Limb (tissue), 2 donors: ENCODE measurements around the gene BAIAP2.

Experiments used
- DNase-seq, 2 donors: peaks; one replicate each; pipeline ENCODE4 v3.0.0-alpha.2; 2016; ENCODE audit errors: extremely low spot score in 2 of 2

Gene BAIAP2

DNA sequence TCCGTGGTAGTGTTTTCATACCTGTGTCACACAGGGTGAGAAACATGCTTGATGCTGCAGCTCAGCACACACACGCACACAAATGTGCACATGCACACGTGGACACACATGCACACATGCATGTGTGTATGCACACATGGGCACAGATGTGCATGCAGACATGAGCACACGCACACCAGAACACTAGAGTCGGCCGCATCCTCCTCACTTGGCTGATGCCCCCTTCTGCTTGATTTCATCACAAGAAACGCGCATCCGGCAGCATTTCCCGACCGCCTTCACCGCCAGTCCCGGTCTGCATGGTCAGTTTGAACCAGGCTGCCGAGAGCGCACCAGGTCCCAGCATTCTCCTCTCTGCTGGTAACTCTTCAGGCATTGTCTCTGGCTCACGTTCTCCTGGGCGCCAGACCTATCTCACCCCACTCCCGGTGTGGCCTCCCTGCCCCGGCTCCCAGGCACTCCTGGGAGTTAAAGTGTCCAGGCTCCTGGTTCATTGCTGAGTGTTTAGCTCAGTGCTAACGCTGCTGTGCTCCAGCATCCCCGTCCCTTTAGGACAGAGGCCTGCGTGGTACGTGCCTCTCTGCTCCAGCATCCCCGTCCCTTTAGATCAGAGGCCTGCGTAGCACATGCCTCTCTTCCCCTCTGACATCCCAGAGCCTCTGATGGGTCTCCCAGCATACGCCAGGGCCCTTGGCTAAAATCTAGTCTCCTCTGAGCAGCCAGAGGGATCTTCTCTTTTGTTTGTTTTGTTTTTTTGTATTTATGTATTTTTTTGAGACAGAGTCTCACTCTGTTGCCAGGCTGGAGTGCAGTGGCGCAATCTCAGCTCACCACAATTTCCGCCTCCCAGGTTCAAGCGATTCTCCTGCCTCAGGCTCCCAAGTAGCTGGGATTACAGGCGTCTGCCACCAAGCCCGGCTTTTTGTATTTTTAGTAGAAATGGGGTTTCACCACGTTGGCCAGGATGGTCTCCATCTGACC lies 16.0 kb downstream of the BAIAP2 start:
- no peak for DNase-seq

GRCh38 chr17:81052199-81052997 lies 17.4 kb downstream of the BAIAP2 start:
- no peak for DNase-seq

GRCh38 chr17:81053041-81053970 lies 18.4 kb downstream of the BAIAP2 start:
- no peak for DNase-seq

GRCh38 chr17:81054308-81054707 lies 19.4 kb downstream of the BAIAP2 start:
- no peak for DNase-seq

- DNase-seq, result no peak
These were observed 20.0 kb downstream of the BAIAP2 start for GRCh38 chr17:81054881-81055370.

GRCh38 chr17:81056312-81056711 lies 21.4 kb downstream of the BAIAP2 start:
- DNase-seq, result no peak

DNA sequence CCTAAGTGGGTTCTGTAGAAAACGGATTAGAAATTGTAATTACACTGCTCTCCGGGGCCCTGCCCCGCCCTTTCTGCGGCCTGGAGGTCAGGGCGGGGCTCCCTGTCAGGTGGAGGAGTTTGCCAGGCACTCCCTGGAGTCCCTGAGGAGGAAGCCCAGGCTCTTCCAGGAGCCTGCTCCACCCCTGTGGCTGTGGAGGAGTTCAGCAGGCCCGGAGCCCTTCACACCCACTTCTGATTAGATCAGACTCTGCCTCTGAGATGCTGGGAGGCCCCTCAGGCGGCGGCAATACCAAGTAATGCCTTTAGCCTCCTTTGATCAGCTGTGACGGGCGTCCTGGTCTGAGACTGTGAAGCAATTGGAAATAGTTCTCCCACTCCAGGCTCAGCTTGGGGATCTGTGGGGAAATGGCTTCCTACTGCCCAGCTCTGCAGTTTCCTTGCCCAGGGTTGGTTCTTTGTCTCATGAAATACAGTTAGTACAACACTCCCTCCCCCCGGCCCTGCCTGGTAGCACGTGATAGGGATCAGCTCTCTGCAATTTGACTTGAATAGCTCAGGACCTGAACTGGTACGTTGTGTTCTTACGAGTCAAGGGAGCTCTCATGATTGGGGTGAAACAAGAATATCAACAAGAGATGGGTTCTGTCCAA lies 22.3 kb downstream of the BAIAP2 start:
- no peak for DNase-seq

GRCh38 chr17:81057777-81058176 lies 22.8 kb downstream of the BAIAP2 start:
- DNase-seq, result no peak

DNA sequence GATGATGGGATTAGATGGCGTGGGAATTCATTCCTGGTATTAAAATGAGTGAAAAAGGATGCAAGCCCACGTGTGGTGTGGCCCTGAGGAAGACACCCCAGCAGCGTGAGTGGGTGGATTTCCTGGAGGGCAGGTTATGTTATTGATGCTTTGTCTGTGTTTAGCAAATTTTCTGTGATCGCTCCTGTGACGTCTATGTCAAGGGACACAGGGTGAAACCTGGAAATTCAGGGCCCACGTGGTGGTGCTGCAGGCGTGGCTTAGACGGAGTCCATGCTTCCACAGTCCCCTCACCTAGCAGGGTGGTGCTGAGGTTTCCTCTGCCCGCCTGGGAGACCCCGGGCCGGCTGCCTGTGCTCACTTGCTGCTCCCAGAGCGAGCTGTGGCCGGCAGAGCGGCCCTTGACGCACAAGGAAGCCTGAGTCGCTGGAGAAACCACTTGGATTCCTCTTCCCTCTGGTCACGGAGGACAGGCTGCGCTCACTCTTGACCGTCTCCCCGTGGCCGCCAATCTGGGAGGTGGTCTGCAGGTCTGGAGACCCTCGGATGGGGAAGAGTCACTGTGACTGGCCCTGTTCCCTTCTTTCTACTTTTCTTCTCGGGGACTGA lies 23.4 kb downstream of the BAIAP2 start:
- no peak for DNase-seq

GRCh38 chr17:81059026-81059425 lies 24.1 kb downstream of the BAIAP2 start:
- DNase-seq, result no peak

- no peak for DNase-seq
These were observed 25.5 kb downstream of the BAIAP2 start for GRCh38 chr17:81060416-81060815.

DNA sequence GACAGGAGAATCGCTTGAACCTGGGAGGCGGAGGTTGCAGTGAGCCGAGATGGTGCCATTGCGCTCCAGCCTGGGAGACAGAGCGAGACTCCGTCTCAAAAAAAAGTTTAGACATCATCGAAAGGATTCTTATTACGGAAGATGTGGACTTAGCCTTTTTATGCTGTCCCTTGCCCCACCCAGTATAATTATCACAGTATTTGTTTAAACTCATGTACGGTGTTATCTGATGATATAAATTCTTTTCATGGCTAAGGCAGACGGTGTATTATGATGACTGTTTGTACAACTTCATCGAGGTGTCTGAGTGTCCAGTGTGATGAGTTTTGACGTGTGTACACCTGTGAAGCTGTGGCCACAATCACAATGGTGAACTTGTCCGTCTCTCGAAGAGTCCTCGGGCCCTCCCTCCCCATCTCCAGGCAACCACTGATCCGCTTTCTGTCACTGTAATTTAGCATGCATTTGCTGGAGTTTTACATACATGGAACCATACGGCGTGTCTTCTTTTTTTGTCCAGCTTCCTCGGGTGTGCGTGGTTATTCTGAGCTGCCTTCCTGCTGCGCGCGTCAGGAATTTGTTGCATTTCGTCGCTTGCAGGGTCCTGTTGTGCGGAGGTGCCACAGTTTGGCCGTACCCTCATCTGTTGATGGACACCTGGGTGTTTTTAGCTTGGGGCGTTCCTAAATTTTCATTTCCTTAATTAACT lies 26.2 kb downstream of the BAIAP2 start:
- no peak for DNase-seq

GRCh38 chr17:81062014-81062780 lies 27.2 kb downstream of the BAIAP2 start:
- no peak for DNase-seq

DNA sequence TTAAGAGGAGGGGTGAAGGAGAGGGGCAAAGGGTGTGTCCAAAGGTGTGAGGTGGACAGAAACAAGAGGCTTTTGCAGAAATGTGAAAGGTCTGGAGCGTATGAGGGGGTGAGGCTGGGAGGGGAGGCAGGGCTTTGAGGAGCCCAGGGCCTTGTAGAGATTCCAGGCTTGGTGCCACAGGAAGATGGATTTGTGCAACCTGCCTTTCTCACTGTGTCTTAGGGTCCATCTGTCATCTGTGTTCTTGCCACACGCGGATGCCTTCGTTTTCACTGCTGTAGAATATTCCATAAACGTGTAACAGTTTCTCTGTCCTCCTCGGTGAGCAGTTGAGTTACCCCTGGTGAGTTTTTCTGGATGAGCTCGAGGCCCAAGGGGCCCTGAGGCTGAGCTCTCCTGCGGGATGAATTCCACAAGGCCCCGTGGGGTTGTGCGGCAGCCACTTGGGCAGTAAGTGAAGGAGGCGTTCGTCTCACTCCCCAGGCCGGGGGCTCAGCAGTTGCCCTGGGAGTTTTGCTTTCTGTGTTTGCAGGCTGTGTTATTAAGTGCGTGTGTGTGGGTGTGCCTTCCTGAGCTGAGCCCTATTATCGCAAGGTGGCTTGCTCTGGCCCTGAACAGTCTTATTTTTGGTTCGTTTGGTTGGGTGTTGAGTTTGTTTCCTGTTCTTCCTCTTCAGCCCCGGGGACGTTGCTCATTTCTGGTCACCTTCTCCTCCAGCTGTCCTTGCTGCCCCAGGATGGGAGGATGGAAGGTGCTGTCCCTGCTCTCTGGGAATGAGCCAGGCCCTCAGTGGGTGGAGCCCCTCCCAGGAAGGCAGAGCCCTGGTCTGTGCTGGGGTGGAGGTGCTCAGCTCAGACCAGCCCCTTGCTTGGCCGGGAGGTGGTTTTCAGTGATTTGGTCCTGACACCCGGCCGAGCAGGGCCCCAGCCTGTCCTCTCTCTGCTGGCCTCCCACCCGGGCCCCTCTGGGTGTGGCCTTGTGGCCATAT lies 28.4 kb downstream of the BAIAP2 start:
- DNase-seq, result no peak

GRCh38 chr17:81064678-81065475 lies 29.9 kb downstream of the BAIAP2 start:
- no peak for DNase-seq

DNA sequence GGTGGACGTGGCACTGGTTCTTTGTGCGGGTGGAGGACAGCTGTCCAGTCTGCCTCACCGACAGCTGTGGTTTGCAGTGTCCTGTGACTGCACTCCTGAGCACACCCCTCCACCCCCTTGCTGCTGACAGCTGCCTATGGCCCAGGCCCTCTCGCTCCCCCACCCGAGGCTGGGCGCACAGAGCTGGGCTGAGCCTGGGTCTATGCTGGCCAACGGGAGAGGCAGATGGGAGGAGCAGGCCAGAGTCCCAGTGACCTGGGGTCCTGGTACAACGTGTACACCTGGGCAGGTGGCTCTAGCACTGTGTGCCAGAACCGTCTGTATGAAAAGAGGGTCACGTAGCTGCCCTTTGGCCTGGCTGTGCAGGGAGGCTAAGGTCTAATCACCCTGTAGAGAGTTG lies 30.5 kb downstream of the BAIAP2 start:
- DNase-seq, result peak in 1 of 2 donors; percentile 38

DNA sequence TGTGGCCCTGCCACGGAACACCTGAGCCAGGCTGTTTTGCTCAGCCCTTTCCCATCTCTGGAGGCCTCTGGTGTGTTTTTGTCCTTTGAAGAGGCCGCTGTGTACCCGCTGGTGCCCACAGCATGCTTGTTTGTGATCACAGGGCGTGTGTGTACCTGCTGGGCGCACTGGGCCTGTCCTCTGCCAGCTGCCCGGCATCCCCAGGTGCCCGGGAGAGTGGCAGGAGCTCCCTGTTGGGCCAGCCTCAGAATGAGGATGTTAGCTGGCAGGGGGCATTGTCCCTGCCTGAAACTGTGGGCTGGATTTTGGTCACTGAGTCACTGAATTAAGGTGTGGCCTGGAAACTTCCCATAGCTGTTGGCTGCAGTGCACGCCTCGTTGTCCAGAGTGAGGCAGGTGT lies 31.1 kb downstream of the BAIAP2 start:
- DNase-seq, result no peak
